ENCODE data around the gene MAP4K2.

The MAP4K2 gene

DNA sequence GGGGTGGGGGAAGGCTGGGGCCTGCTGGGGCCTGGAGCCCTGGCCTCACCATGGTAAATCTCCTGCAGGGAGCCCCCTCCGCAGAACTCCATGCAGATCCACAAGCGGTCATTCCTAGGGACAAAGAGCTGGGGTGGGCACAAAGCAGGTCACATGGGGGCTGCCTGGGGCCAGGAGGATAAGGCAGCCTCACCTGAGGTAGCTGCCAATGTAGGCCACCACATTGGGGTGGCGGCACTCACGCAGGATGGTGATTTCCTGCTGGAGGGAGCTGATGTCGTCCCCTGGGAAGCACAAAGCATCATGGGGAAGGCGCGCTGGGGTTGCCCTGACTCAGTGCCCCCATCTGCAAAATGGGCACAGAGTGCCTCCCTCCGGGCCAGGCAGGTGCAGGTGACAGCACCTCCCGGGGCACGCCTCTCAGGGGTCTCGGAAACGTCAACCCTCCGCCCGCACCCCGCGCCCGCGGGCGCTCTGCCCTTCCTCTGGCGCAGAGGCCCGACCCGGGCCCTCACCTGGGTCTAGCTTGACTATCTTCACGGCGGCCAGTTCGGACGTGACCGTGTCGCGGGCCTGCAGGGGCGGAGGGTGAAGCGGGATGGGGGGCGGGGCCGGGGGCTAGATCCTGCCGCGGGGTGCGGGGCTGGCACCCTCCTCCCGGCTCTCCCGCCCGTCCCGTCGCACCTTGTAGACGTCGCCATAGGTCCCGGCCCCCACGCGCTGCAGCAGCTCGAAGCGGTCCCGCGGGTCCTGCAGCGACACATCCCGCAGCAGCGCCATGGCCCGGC, 450 bp downstream of the MAP4K2 start:
- TF ChIP-seq, protein P1, sequence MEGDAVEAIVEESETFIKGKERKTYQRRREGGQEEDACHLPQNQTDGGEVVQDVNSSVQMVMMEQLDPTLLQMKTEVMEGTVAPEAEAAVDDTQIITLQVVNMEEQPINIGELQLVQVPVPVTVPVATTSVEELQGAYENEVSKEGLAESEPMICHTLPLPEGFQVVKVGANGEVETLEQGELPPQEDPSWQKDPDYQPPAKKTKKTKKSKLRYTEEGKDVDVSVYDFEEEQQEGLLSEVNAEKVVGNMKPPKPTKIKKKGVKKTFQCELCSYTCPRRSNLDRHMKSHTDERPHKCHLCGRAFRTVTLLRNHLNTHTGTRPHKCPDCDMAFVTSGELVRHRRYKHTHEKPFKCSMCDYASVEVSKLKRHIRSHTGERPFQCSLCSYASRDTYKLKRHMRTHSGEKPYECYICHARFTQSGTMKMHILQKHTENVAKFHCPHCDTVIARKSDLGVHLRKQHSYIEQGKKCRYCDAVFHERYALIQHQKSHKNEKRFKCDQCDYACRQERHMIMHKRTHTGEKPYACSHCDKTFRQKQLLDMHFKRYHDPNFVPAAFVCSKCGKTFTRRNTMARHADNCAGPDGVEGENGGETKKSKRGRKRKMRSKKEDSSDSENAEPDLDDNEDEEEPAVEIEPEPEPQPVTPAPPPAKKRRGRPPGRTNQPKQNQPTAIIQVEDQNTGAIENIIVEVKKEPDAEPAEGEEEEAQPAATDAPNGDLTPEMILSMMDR (IDR thresholded peaks at IDR 0.05), result no peak

DNA sequence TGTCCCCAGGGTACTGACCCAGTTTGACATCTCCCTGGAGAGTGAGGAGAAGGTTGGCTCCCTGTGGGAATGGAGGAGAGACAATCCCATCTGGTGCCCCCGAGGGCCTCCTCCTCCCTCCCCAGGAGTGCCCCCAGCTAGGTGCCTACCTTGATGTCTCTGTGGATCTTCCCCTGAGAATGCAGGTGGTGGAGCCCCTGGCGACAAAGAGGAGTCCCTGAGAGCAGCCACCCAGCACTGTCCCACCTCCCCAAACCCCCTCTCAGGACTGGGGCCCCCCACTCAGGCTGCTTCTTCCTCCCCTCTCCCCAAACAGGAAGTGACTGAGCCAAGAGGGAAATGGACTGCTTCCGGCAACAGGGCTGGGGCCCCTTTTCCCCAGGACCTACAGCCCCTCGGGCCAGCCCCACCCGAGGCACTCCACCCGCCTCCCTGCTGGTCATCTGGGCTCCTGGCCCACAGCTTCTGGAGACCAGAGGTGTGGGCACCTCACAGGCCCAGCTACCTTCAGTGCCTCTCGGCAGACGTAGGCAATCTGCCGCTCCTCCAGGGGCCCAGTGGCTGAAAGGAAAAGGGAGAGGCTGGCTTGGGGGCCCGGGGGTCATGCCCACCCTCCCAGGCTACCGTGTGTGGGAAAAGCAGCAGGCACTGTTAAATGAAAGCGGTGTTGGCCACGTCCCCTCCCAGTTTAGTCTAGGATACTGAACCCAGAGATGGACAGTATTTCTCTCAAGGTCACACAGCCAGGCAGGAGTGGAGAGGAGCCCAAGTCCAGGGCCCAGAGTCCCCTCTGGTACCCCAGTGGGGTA, 1.2 kb downstream of the MAP4K2 start:
- TF ChIP-seq, protein P1 (IDR thresholded peaks at IDR 0.05), result no peak

DNA sequence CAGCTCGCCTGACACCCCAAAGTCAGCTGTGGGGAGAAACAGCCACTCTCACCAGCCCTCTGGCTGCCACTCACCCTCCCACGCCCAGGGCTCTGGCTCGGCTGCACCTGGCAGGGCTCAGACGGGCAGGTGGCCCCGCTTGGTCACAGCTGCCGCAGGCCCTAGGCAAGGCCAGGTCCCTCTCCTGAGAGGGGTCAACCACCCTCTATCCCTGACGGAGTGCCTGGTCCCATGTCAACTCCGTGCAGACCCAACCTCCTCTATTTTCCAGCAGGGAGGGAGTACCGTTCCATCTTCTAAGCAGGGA, 1.9 kb downstream of the MAP4K2 start:
- TF ChIP-seq, protein P1 (IDR thresholded peaks at IDR 0.05), result no peak

DNA sequence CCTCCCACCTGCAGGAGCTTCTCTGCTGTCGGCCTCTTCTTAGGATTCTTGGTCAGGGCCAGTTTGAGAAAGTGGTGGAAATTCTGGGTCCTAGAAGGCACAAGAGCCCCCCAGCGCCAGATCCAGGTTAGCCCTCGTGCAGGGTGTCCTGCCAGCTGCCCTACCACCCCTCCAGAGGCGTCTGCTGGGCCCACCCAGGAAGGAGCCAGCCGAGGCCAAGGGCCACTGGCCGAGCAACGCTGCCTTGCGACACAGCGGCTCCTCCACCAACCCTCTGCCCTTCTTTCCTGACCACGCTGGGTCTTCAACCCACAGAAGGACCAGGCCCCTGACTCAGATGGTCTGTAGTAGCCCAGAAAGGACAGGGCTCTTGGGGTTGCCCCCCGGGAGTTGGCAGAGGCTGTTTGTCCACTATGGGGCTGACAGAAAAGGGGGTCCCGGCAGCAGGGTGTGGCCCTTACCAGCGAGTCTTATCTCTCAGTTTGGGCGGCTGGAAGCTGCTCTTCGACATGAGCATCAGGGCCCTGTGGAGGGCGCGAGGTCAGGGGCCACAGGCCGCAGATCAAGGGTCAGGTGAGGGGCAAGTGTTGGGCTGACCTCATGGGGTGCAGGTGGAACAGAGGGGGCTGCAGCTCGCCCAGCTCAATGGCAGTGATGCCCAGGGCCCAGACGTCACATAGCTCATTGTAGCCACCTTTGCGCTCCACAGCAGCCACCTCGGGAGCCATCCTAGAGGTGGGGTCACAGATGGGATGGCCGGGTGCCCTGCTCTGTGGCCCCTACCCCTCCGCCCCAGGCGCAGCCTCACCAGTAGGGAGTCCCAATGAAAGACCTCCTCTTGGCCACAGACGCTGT, 2.5 kb downstream of the MAP4K2 start:
- TF ChIP-seq, protein P1 (IDR thresholded peaks at IDR 0.05), result no peak

DNA sequence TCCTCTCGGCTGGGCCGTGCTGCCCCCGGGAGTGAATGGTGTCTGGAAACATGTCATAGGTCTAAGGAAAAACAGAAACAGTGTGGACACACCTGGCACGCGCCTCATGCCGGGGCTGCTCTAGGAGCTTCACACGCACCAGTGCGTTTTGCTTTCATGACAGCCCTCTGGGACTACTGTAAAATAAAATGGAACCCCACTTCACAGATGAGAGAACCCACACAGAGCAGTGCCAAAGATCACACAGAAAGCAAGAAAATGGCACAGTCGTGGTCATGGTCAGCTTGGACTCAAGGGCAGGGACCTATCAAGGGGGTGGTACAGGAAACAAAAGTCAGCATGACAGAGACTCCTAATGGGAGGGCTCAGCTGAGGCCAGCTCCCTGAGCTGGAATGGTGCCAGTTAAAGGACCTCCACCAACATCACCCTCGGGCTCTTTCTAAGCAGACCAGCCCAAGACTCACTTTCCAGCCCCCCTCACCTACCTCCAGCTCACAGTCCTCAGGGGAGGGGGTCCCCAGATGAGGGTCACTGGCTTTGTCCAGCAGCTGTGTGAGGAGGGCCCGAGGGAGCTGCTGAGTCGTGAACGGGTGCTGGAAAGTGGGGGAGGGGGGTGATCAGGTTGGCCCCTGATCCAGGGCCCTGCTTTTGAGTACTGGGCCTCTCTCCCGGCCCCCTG, 3.3 kb downstream of the MAP4K2 start:
- TF ChIP-seq, protein P1 (IDR thresholded peaks at IDR 0.05), result no peak

DNA sequence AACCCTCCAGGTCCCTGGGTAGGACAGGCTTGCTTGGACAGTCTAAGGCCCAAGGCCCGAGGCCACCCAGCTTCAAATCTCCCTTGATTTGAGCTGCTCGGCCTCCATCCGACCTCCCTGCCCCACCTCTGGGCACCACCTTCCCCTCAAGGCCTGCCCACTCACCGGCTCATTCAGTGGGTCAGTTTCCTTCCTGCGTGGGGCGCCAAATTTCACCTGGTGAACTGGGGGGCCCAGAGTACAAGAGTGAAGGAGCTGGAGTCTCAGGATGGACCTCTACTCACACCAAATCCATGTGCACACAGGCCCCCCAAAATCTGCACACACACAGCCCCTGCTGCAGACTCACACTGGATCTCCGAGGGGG, 3.8 kb downstream of the MAP4K2 start:
- TF ChIP-seq, protein P1 (IDR thresholded peaks at IDR 0.05), result no peak
